Myocyte (in vitro differentiated cells): Measurements from ENCODE around the gene FJX1. TPM values are rescaled to one million over a fixed set of nuclear protein-coding genes. Genes with fewer than 3 reads are reported as not detected.
"Not testable (repeated sequence)": the region's sequence is repeated elsewhere in the genome, so short reads cannot be mapped to it uniquely, and the experiment has no call there.

Experiments
- DNase-seq: peaks from one replicate; pipeline ENCODE4 v3.0.0-alpha.2; 2012; ENCODE audit warnings: low read depth
- total RNA-seq: library from RNA; depleted of rRNA; stranded (reverse); fragments of >200 nt; gene quantifications from 2 replicates; pipeline ENCODE4 v1.2.3, GENCODE V29; 2014

The FJX1 gene
- total RNA-seq, 1 donor from 2014 or later = 48.1 TPM

GRCh38 chr11:35663408-35663702 lies 45.1 kb downstream of the FJX1 start:
- DNase-seq = no peak

- DNase-seq = peak; percentile 21
These were observed 46.7 kb downstream of the FJX1 start for GRCh38 chr11:35664977-35665441.

GRCh38 chr11:35667257-35667656 lies 49.0 kb downstream of the FJX1 start:
- DNase-seq = no peak

- DNase-seq = not testable (repeated sequence)
These were observed 50.1 kb downstream of the FJX1 start for GRCh38 chr11:35668350-35668749.

Other genes starting within 250 kb of the FJX1 start
- 0.57 and 2.9 TPM in 2 replicates for gene SLC1A2, start 198.9 kb upstream of the FJX1 start, total RNA-seq
- gene PAMR1, start 92.8 kb upstream of the FJX1 start, total RNA-seq = 1.2 and 3.8 TPM in 2 replicates
- gene TRIM44, start 44.3 kb downstream of the FJX1 start, total RNA-seq = 43.5 and 56.8 TPM in 2 replicates